Breast epithelium (tissue), 4 donors: ENCODE data around the gene MAP3K2. TPM values are rescaled to one million over a fixed set of nuclear protein-coding genes. Genes with fewer than 3 reads are reported as not detected.
A peak's percentile ranks its signal among the peaks of the same experiment; 100 is the strongest.

ENCODE experiments used
- DNase-seq, 2 donors: peaks; one replicate each; pipeline ENCODE4 v3.0.0-alpha.2; 2019; ENCODE audit warnings: low spot score in 2 of 2
- H3K27ac ChIP-seq, 2 donors: fragments of 200-600 bp; sonication (generic) in 1 of 2; one replicate each; pipeline ENCODE4 v1.5.1; 2016 to 2019; ENCODE audit warnings: mild to moderate bottlenecking in 1 of 2
- H3K27me3 ChIP-seq, 2 donors: fragments of 200-600 bp; sonication (generic) in 1 of 2; one replicate each; pipeline versions ENCODE4 v1.5.1 to v1.6.0; 2017 to 2019; ENCODE audit warnings: control low read depth in 1 of 2, mild to moderate bottlenecking in 1 of 2
- H3K36me3 ChIP-seq: fragments of 200-600 bp; one replicate; pipeline ENCODE4 v1.5.1; 2019
- H3K4me1 ChIP-seq, 2 donors: fragments of 200-600 bp; sonication (generic); one replicate each; pipeline ENCODE4 v1.5.1; 2016 to 2019; ENCODE audit warnings: control low read depth in 1 of 2
- H3K4me3 ChIP-seq, 3 donors: fragments of 200-600 bp; sonication (generic); 1 replicate in 2 of 3; 2 replicates in 1 of 3; pipeline ENCODE4 v1.5.1; 2016 to 2019; ENCODE audit warnings: mild to moderate bottlenecking in 3 of 3, moderate library complexity in 2 of 3
- H3K9me3 ChIP-seq, 2 donors: fragments of 200-600 bp; sonication (generic) in 1 of 2; one replicate each; pipeline ENCODE4 v1.5.1; 2016 to 2019; ENCODE audit warnings: control low read depth in 1 of 2
- POLR2A ChIP-seq: fragments of 450-650 bp; IDR thresholded peaks from one replicate; pipeline ENCODE4 v1.6.1; 2016; ENCODE audit warnings: antibody characterized with exemption, mild to moderate bottlenecking, moderate library complexity
- POLR2AphosphoS5 ChIP-seq, 3 donors: sonication (generic); formaldehyde crosslinking; IDR thresholded peaks; one replicate each; pipeline ENCODE4 v1.6.1; 2017; ENCODE audit warnings: antibody characterized with exemption in 3 of 3
- intact Hi-C: fragments of 100-400 bp; cut with DNase I; formaldehyde crosslinking; loops from one replicate; pipeline ENCODE4 v1.15.1; 2023; ENCODE audit warnings: low total_unique reads
- total RNA-seq, 3 donors: library from RNA; depleted of rRNA; stranded (reverse); fragments of >200 nt; gene quantifications; one replicate each; pipeline ENCODE4 v1.1.0, GENCODE V29; 2016
- TF ChIP-seq, protein P1 (sequence below), 3 donors: fragments of 450-650 bp; IDR thresholded peaks; one replicate each; pipeline ENCODE4 v1.5.1; 2016 to 2017; ENCODE audit warnings: antibody characterized with exemption in 3 of 3, mild to moderate bottlenecking in 3 of 3, moderate library complexity in 3 of 3

The MAP3K2 gene
- total RNA-seq, 3 donors from 2014 or later: 55.7 to 62.2 (median 58.4) TPM

DNA sequence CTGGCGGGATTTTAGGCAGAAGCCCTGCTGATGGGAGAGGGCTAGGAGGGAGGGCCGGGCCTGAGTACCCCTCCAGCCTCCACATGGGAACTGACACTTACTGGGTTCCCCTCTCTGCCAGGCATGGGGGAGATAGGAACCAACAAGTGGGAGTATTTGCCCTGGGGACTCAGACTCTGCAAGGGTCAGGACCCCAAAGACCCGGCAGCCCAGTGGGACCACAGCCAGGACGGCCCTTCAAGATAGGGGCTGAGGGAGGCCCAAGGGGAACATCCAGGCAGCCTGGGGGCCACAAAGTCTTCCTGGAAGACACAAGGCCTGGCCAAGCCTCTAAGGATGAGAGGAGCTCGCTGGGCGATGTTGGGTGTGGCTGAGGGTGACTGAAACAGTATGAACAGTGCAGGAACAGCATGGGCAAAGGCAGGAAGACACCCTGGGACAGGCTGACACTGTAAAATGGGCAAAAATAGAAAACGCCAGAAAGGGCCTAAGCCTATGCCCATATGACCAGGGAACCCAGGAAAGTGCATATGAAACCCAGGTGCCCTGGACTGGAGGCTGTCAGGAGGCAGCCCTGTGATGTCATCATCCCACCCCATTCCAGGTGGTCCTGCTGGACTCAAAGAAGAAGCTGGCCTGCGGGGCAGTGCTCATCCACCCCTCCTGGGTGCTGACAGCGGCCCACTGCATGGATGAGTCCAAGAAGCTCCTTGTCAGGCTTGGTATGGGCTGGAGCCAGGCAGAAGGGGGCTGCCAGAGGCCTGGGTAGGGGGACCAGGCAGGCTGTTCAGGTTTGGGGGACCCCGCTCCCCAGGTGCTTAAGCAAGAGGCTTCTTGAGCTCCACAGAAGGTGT is 39.0 kb upstream of the MAP3K2 start:
- Histone ChIP-seq H3K4me1 (no peaks in the 10 kb centered on the region), H3K36me3 (no peaks in the 10 kb centered on the region), H3K27ac (no peak overlapping the region), H3K9me3 (no peaks in the 10 kb centered on the region), H3K27me3 (peaks cover 5 to 19% of the 10 kb centered on the region in 2 donors), H3K4me3 (no peak overlapping the region)
- intact Hi-C loops: no loop called here
- TF ChIP-seq, protein P1, sequence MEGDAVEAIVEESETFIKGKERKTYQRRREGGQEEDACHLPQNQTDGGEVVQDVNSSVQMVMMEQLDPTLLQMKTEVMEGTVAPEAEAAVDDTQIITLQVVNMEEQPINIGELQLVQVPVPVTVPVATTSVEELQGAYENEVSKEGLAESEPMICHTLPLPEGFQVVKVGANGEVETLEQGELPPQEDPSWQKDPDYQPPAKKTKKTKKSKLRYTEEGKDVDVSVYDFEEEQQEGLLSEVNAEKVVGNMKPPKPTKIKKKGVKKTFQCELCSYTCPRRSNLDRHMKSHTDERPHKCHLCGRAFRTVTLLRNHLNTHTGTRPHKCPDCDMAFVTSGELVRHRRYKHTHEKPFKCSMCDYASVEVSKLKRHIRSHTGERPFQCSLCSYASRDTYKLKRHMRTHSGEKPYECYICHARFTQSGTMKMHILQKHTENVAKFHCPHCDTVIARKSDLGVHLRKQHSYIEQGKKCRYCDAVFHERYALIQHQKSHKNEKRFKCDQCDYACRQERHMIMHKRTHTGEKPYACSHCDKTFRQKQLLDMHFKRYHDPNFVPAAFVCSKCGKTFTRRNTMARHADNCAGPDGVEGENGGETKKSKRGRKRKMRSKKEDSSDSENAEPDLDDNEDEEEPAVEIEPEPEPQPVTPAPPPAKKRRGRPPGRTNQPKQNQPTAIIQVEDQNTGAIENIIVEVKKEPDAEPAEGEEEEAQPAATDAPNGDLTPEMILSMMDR (IDR thresholded peaks at IDR 0.05): no peak
- no peak for TF ChIP-seq POLR2AphosphoS5 (IDR thresholded peaks at IDR 0.05)
- no peak for TF ChIP-seq POLR2A
- peak in 1 of 2 donors; percentile 13 for DNase-seq

DNA sequence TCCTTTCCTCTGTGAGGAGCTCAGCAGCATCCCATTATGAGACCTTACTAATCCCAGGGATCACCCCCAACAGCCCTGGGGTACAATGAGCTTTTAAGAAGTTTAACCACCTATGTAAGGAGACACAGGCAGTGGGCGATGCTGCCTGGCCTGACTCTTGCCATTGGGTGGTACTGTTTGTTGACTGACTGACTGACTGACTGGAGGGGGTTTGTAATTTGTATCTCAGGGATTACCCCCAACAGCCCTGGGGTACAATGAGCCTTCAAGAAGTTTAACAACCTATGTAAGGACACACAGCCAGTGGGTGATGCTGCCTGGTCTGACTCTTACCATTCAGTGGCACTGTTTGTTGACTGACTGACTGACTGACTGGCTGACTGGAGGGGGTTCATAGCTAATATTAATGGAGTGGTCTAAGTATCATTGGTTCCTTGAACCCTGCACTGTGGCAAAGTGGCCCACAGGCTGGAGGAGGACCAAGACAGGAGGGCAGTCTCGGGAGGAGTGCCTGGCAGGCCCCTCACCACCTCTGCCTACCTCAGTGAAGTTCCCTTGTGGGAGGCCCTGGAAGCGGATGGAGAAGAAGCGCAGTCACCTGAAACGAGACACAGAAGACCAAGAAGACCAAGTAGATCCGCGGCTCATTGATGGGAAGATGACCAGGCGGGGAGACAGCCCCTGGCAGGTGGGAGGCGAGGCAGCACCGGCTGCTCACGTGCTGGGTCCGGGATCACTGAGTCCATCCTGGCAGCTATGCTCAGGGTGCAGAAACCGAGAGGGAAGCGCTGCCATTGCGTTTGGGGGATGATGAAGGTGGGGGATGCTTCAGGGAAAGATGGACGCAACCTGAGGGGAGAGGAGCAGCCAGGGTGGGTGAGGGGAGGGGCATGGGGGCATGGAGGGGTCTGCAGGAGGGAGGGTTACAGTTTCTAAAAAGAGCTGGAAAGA is 38.0 kb upstream of the MAP3K2 start:
- TF ChIP-seq POLR2A (no peak), POLR2AphosphoS5 (IDR thresholded peaks at IDR 0.05) (no peak)
- TF ChIP-seq, protein P1 (IDR thresholded peaks at IDR 0.05): no peak

DNA sequence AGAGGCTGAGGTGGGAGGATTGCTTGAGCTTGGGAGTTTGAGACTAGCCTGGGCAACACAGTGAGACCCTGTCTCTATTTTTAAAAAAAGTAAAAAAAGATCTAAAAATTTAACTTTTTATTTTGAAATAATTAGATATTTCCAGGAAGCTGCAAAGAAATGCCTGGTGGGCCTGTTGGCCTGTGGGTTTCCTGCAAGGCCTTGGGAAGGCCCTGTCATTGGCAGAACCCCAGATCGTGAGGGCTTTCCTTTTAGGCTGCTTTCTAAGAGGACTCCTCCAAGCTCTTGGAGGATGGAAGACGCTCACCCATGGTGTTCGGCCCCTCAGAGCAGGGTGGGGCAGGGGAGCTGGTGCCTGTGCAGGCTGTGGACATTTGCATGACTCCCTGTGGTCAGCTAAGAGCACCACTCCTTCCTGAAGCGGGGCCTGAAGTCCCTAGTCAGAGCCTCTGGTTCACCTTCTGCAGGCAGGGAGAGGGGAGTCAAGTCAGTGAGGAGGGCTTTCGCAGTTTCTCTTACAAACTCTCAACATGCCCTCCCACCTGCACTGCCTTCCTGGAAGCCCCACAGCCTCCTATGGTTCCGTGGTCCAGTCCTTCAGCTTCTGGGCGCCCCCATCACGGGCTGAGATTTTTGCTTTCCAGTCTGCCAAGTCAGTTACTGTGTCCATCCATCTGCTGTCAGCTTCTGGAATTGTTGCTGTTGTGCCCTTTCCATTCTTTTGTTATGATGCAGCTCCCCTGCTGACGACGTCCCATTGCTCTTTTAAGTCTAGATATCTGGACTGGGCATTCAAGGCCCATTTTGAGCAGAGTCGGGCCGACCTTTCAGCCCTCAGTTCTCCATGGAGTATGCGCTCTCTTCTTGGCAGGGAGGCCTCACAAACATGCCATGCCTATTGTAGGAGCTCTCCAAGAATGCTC is 37.1 kb upstream of the MAP3K2 start:
- H3K9me3 ChIP-seq: no peaks in the 10 kb centered on the region
- no peak overlapping the region for H3K27ac ChIP-seq
- H3K27me3 ChIP-seq: peaks cover 5 to 19% of the 10 kb centered on the region in 2 donors
- H3K4me3 ChIP-seq: no peak overlapping the region
- no peaks in the 10 kb centered on the region for H3K36me3 ChIP-seq
- no peaks in the 10 kb centered on the region for H3K4me1 ChIP-seq
- TF ChIP-seq, protein P1 (IDR thresholded peaks at IDR 0.05): no peak
- TF ChIP-seq POLR2AphosphoS5 (IDR thresholded peaks at IDR 0.05): no peak
- TF ChIP-seq POLR2A: no peak
- DNase-seq: peak in 1 of 2 donors; percentile 11
- intact Hi-C loops: no loop called here

More for the DNA sequence above, 38.0 kb upstream of the MAP3K2 start:
- peaks cover 5 to 19% of the 10 kb centered on the region in 2 donors for H3K27me3 ChIP-seq
- DNase-seq: peak in 1 of 2 donors; percentile 9
- H3K4me1 ChIP-seq: no peaks in the 10 kb centered on the region
- H3K36me3 ChIP-seq: no peaks in the 10 kb centered on the region
- no peak overlapping the region for H3K4me3 ChIP-seq
- no peaks in the 10 kb centered on the region for H3K9me3 ChIP-seq
- H3K27ac ChIP-seq: no peak overlapping the region
- intact Hi-C loops: no loop called here

DNA sequence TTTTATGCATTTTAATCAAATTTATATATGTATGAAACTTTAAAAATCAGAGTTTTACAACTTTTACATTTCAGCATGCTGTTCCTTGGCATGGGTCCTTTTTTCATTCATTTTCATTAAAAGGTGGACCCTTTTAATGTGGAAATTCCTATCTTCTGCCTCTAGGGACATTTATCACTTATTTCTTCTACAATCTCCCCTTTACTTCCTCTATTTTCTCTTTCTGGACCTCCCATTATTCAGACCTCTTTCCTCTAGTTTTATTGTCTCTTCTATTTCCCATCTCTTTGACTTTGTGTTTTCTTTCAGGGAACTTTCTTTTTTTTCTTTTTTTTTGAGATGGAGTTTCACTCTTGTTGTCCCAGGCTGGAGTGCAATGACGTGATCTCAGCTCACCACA is 36.1 kb upstream of the MAP3K2 start:
- Histone ChIP-seq H3K27ac (no peak overlapping the region), H3K36me3 (no peaks in the 10 kb centered on the region), H3K4me1 (no peaks in the 10 kb centered on the region), H3K9me3 (no peaks in the 10 kb centered on the region), H3K27me3 (peaks cover 5 to 19% of the 10 kb centered on the region in 2 donors), H3K4me3 (peak overlapping the region; percentile 16 to 52 (median 41))
- DNase-seq: peak in 1 of 2 donors; percentile 11
- intact Hi-C loops: no loop called here
- no peak for TF ChIP-seq POLR2AphosphoS5 (IDR thresholded peaks at IDR 0.05)
- TF ChIP-seq POLR2A: no peak
- TF ChIP-seq, protein P1 (IDR thresholded peaks at IDR 0.05): peak in 1 of 3 donors; percentile 18
